HCT116 (cell line): ENCODE results near the gene OPCML. TPM values are rescaled to one million over a fixed set of nuclear protein-coding genes. Genes with fewer than 3 reads are reported as not detected.

Source experiments
- ATAC-seq: fragments of 200-7000 bp; cut with Tn5 transposase; 2 replicates; pipeline ENCODE4 v1.9.1; 2020; ENCODE audit warnings: mild to moderate bottlenecking, moderate library complexity
- BruUV-seq: library from RNA; stranded (reverse); fragments of 400-500 nt; replicated peaks from 2 replicates; lab custom pipeline; 2021; lab: Mats Ljungman, UMichigan
- CTCF ChIA-PET: fragments of 300-600 bp; sonication (Branson Sonifier 250); formaldehyde crosslinking; loops from one replicate; lab custom pipeline; 2021; ENCODE audit warnings: antibody characterized with exemption; lab: Charles Lee
- POLR2A ChIA-PET: fragments of 300-600, 350-600 bp; sonication (Branson Sonifier 250); formaldehyde crosslinking; loops from one replicate; lab custom pipeline; 2021; ENCODE audit warnings: antibody characterized with exemption; lab: Charles Lee
- RAD21 ChIA-PET, 2 experiments: fragments of 300-600 bp; sonication (Branson Sonifier 250); formaldehyde crosslinking; loops; one replicate each; lab custom pipeline; 2023; ENCODE audit warnings: low total read pairs in 2 of 2; ENCODE audit not compliant: uncharacterized antibody in 2 of 2, unreplicated experiment in 2 of 2, low non-redundant PET in 1 of 2; lab: Charles Lee
- DNase-seq: peaks from one replicate; pipeline ENCODE4 v3.0.0-alpha.2; 2010; ENCODE audit warnings: low read depth, low spot score
- H2AFZ ChIP-seq: fragments of 200-600 bp; shearing (Covaris generic), sonication (generic); 2 replicates; pipeline ENCODE4 v1.6.1; 2017; ENCODE audit warnings: low read depth, mixed run types, mixed read lengths, antibody characterized with exemption, low read length; ENCODE audit not compliant: poor library complexity, severe bottlenecking
- H3K27ac ChIP-seq: 2 replicates; pipeline ENCODE4 v1.5.1; 2012; ENCODE audit warnings: low read depth, low read length
- H3K27me3 ChIP-seq: fragments of 200-600 bp; sonication (generic); 2 replicates; pipeline ENCODE4 v1.6.1; 2016; ENCODE audit warnings: mixed run types, low read length, mixed read lengths; ENCODE audit not compliant: insufficient read depth
- H3K36me3 ChIP-seq, 2 experiments: fragments of 200-500 bp in 1 of 2; fragments of 200-600 bp in 1 of 2; sonication (Bioruptor generic) in 1 of 2; sonication (generic) in 1 of 2; 2 replicates each; pipeline versions ENCODE4 v1.5.1 to v1.6.1; 2014 to 2016; ENCODE audit warnings: low read length in 2 of 2, inconsistent platforms in 1 of 2, mixed read lengths in 1 of 2, mixed run types in 1 of 2; ENCODE audit not compliant: insufficient read depth in 2 of 2, control insufficient read depth in 1 of 2
- H3K4me1 ChIP-seq, 2 experiments: fragments of 200-600 bp in 1 of 2; sonication (generic) in 1 of 2; 2 replicates each; pipeline versions ENCODE4 v1.5.1 to v1.6.1; 2012 to 2017; ENCODE audit warnings: low read length in 2 of 2, inconsistent platforms in 1 of 2, mild to moderate bottlenecking in 1 of 2, mixed read lengths in 1 of 2, mixed run types in 1 of 2, moderate library complexity in 1 of 2; ENCODE audit not compliant: insufficient read depth in 2 of 2, control insufficient read depth in 1 of 2
- H3K4me2 ChIP-seq: fragments of 200-600 bp; sonication (generic); 2 replicates; pipeline ENCODE4 v1.6.1; 2017; ENCODE audit warnings: mixed run types, low read length, mixed read lengths
- H3K4me3 ChIP-seq, 2 experiments: fragments of 200-600 bp in 1 of 2; sonication (generic) in 1 of 2; replicated peaks in 1 of 2; 2 replicates each; pipeline ENCODE4 v1.5.1; 2011 to 2016; ENCODE audit warnings: low read length in 2 of 2, control low read depth in 1 of 2, low read depth in 1 of 2, mild to moderate bottlenecking in 1 of 2, mixed read lengths in 1 of 2, mixed run types in 1 of 2
- H3K79me2 ChIP-seq: fragments of 200-600 bp; sonication (generic); 2 replicates; pipeline ENCODE4 v1.6.1; 2017; ENCODE audit warnings: mild to moderate bottlenecking, mixed run types, low read length, moderate library complexity, mixed read lengths; ENCODE audit not compliant: insufficient read depth
- H3K9ac ChIP-seq: fragments of 200-600 bp; sonication (generic); 2 replicates; pipeline ENCODE4 v1.6.1; 2016; ENCODE audit warnings: low read length, mixed read lengths
- H3K9me2 ChIP-seq: fragments of 200-600 bp; sonication (generic), shearing (Covaris generic); 2 replicates; pipeline ENCODE4 v1.6.1; 2017; ENCODE audit warnings: mixed run types, mild to moderate bottlenecking, moderate library complexity; ENCODE audit not compliant: insufficient read depth
- H3K9me3 ChIP-seq, 2 experiments: fragments of 200-500 bp in 1 of 2; fragments of 200-600 bp in 1 of 2; sonication (Bioruptor generic) in 1 of 2; sonication (generic) in 1 of 2; 2 replicates each; pipeline ENCODE4 v1.6.1; 2014 to 2017; ENCODE audit warnings: low read length in 2 of 2, mixed read lengths in 2 of 2, inconsistent platforms in 1 of 2, low read depth in 1 of 2, mild to moderate bottlenecking in 1 of 2, mixed run types in 1 of 2, moderate library complexity in 1 of 2; ENCODE audit not compliant: control insufficient read depth in 1 of 2, insufficient read depth in 1 of 2
- H4K20me1 ChIP-seq: fragments of 200-600 bp; sonication (generic), shearing (Covaris generic); 2 replicates; pipeline ENCODE4 v1.6.1; 2017; ENCODE audit warnings: mixed run types, mild to moderate bottlenecking, moderate library complexity; ENCODE audit not compliant: insufficient read depth
- ELF1 ChIP-seq: IDR thresholded peaks from 2 replicates; pipeline ENCODE4 v1.6.1; 2012; ENCODE audit warnings: low read depth, borderline replicate concordance
- MAX ChIP-seq: IDR thresholded peaks from 2 replicates; pipeline ENCODE4 v1.6.1; 2012
- POLR2AphosphoS5 ChIP-seq: IDR thresholded peaks from 2 replicates; pipeline ENCODE4 v1.6.1; 2011; ENCODE audit warnings: mild to moderate bottlenecking, low read depth, low read length, moderate library complexity
- SRF ChIP-seq: IDR thresholded peaks from 2 replicates; pipeline ENCODE4 v1.6.1; 2012; ENCODE audit warnings: low read depth
- TCF7L2 ChIP-seq: IDR thresholded peaks from 2 replicates; pipeline ENCODE4 v1.7.0; 2011; ENCODE audit warnings: borderline replicate concordance, inconsistent platforms; ENCODE audit not compliant: insufficient read depth, insufficient read length; ENCODE audit errors: extremely low read depth
- ZBTB33 ChIP-seq: IDR thresholded peaks from 2 replicates; pipeline ENCODE4 v1.6.1; 2011; ENCODE audit warnings: mild to moderate bottlenecking, low read length, moderate library complexity; ENCODE audit not compliant: insufficient replicate concordance; ENCODE audit errors: extremely low read depth
- intact Hi-C: fragments of 100-400 bp; cut with micrococcal nuclease; formaldehyde crosslinking; loops from 2 replicates; pipeline ENCODE4 v1.10.0; 2022
- total RNA-seq: library from RNA; stranded (reverse); gene quantifications from one replicate; pipeline ENCODE4 v1.2.1, GENCODE V29; 2021; ENCODE audit not compliant: unreplicated experiment

Gene OPCML
- total RNA-seq, 1 experiment from 2014 or later = not detected

GRCh38 chr11:133443206-133443747, 89.0 kb downstream of the OPCML start:
- no peak overlapping the region for H3K4me3 ChIP-seq
- RAD21 ChIA-PET = no interaction called here
- H3K9me3 ChIP-seq = peaks cover 0 to 11% of the 10 kb centered on the region in 2 experiments; a peak in 2 of 4 replicates
- ATAC-seq = no peak
- no peaks in the 10 kb centered on the region for H3K9me2 ChIP-seq
- intact Hi-C loops = no loop called here
- H3K9ac ChIP-seq = no peak overlapping the region
- H4K20me1 ChIP-seq = no peaks in the 10 kb centered on the region
- no peaks in the 10 kb centered on the region for H3K79me2 ChIP-seq
- no peak overlapping the region for H2AFZ ChIP-seq
- POLR2A ChIA-PET = no interaction called here
- CTCF ChIA-PET = no interaction called here
- H3K36me3 ChIP-seq = no peaks in the 10 kb centered on the region
- no peaks in the 10 kb centered on the region for H3K27me3 ChIP-seq
- H3K27ac ChIP-seq = no peak overlapping the region
- no peak overlapping the region for H3K4me2 ChIP-seq
- TF ChIP-seq TCF7L2 (no peak), ELF1 (no peak), ZBTB33 (no peak)
- no peak for DNase-seq
- BruUV-seq = no TSS peak
- H3K4me1 ChIP-seq = no peaks in the 10 kb centered on the region

GRCh38 chr11:133441964-133442660, 90.2 kb downstream of the OPCML start:
- no peak overlapping the region for H3K4me2 ChIP-seq
- H3K4me1 ChIP-seq = no peaks in the 10 kb centered on the region
- no peaks in the 10 kb centered on the region for H3K9me2 ChIP-seq
- H3K27ac ChIP-seq = no peak overlapping the region
- TF ChIP-seq POLR2AphosphoS5 (no peak), MAX (no peak), SRF (no peak)
- TF ChIP-seq, all 23 proteins: peak for 0
- no peak overlapping the region for H3K4me3 ChIP-seq
- no peak overlapping the region for H3K9ac ChIP-seq
- H2AFZ ChIP-seq = no peak overlapping the region
- no peaks in the 10 kb centered on the region for H3K36me3 ChIP-seq
- ATAC-seq (no peak), DNase-seq (no peak)
- H4K20me1 ChIP-seq = no peaks in the 10 kb centered on the region
- ChIA-PET CTCF (no interaction called here), RAD21 (no interaction called here), POLR2A (no interaction called here)
- intact Hi-C loops = no loop called here
- no TSS peak for BruUV-seq
- H3K9me3 ChIP-seq = peaks cover 0 to 13% of the 10 kb centered on the region in 2 experiments; a peak in 2 of 4 replicates
- no peaks in the 10 kb centered on the region for H3K27me3 ChIP-seq
- no peaks in the 10 kb centered on the region for H3K79me2 ChIP-seq
